IMR-90 (cell line): Measurements from ENCODE around the gene RAB26. TPM values are rescaled to one million over a fixed set of nuclear protein-coding genes. Genes with fewer than 3 reads are reported as not detected.

ENCODE experiments used
- ATAC-seq: fragments of 200-7000 bp; cut with Tn5 transposase; 2 replicates; pipeline ENCODE4 v1.9.1; 2020; ENCODE audit warnings: low read depth, mild to moderate bottlenecking, moderate library complexity
- BruUV-seq: library from RNA; stranded (reverse); fragments of 400-500 nt; replicated peaks from 2 replicates; lab custom pipeline; 2021; lab: Mats Ljungman, UMichigan
- CTCF ChIA-PET: fragments of 300-600 bp; formaldehyde crosslinking; extraction: SDS; loops from one replicate; lab custom pipeline; 2021; ENCODE audit warnings: antibody characterized with exemption; lab: Yijun Ruan, JAX
- POLR2A ChIA-PET: fragments of 300-600 bp; sonication (Branson Sonifier 250); formaldehyde crosslinking; loops from one replicate; lab custom pipeline; 2022; ENCODE audit warnings: antibody characterized with exemption; ENCODE audit not compliant: unreplicated experiment; lab: Charles Lee
- DNase-seq: peaks from one replicate; pipeline ENCODE4 v3.0.0; 2013
- H2AFZ ChIP-seq: replicated peaks from 2 replicates; pipeline ENCODE3; 2013; ENCODE audit warnings: low read length, mild to moderate bottlenecking; ENCODE audit not compliant: poor library complexity
- H2AK5ac ChIP-seq: 2 replicates; pipeline ENCODE4 v1.6.1; 2013; ENCODE audit warnings: low read depth, low read length, inconsistent platforms
- H2AK9ac ChIP-seq: replicated peaks from 2 replicates; pipeline ENCODE3; 2013; ENCODE audit warnings: mild to moderate bottlenecking, low read depth, low read length, moderate library complexity; ENCODE audit not compliant: poor library complexity
- H2BK120ac ChIP-seq: 2 replicates; pipeline ENCODE4 v1.6.1; 2013; ENCODE audit warnings: low read depth, low read length, inconsistent platforms
- H2BK15ac ChIP-seq: 3 replicates; pipeline ENCODE4 v1.6.1; 2013; ENCODE audit warnings: low read depth, low read length, inconsistent platforms
- H2BK20ac ChIP-seq: 2 replicates; pipeline ENCODE4 v1.6.1; 2013; ENCODE audit warnings: low read depth, mild to moderate bottlenecking, inconsistent platforms, low read length, moderate library complexity
- H2BK5ac ChIP-seq: 2 replicates; pipeline ENCODE4 v1.6.1; 2013; ENCODE audit warnings: mild to moderate bottlenecking, low read depth, low read length, inconsistent platforms; ENCODE audit not compliant: poor library complexity, severe bottlenecking
- H3K14ac ChIP-seq: replicated peaks from 2 replicates; pipeline ENCODE4 v1.6.1; 2013; ENCODE audit warnings: low read depth, low read length, inconsistent platforms
- H3K18ac ChIP-seq: 2 replicates; pipeline ENCODE4 v1.6.1; 2013; ENCODE audit warnings: low read depth, low read length, control low read depth
- H3K23ac ChIP-seq: 2 replicates; pipeline ENCODE4 v1.6.1; 2013; ENCODE audit warnings: low read depth, low read length, inconsistent platforms
- H3K27ac ChIP-seq: 2 replicates; pipeline ENCODE4 v1.5.1; 2013; ENCODE audit warnings: mild to moderate bottlenecking, control low read depth, low read length; ENCODE audit not compliant: insufficient read depth
- H3K27me3 ChIP-seq: 2 replicates; pipeline ENCODE4 v1.6.1; 2013; ENCODE audit warnings: low read length; ENCODE audit not compliant: control insufficient read depth, insufficient read depth
- H3K36me3 ChIP-seq: 2 replicates; pipeline ENCODE4 v1.6.1; 2013; ENCODE audit warnings: low read length, mixed read lengths; ENCODE audit not compliant: control insufficient read depth, insufficient read depth
- H3K4ac ChIP-seq: 2 replicates; pipeline ENCODE4 v1.6.1; 2013; ENCODE audit warnings: low read depth, low read length, inconsistent platforms
- H3K4me1 ChIP-seq: 2 replicates; pipeline ENCODE4 v1.6.1; 2013; ENCODE audit warnings: low read length, mixed read lengths; ENCODE audit not compliant: control insufficient read depth, insufficient read depth
- H3K4me2 ChIP-seq: 2 replicates; pipeline ENCODE4 v1.6.1; 2013; ENCODE audit warnings: low read depth, mild to moderate bottlenecking, control low read depth, low read length, moderate library complexity
- H3K4me3 ChIP-seq: 2 replicates; pipeline ENCODE4 v1.5.1; 2013; ENCODE audit warnings: low read depth, mild to moderate bottlenecking, control low read depth, low read length, moderate library complexity; ENCODE audit not compliant: insufficient read depth
- H3K56ac ChIP-seq: 2 replicates; pipeline ENCODE4 v1.6.1; 2013; ENCODE audit warnings: low read length, inconsistent platforms; ENCODE audit not compliant: insufficient read depth; ENCODE audit errors: extremely low read depth
- H3K79me1 ChIP-seq, 2 experiments: 2 replicates each; pipeline ENCODE4 v1.6.1; 2013; ENCODE audit warnings: low read length in 2 of 2, inconsistent platforms in 1 of 2, low read depth in 1 of 2
- H3K9ac ChIP-seq: 2 replicates; pipeline ENCODE4 v1.6.1; 2013; ENCODE audit warnings: low read depth, low read length, control low read depth
- H3K9me1 ChIP-seq: 2 replicates; pipeline ENCODE4 v1.6.1; 2013; ENCODE audit warnings: low read length, inconsistent platforms; ENCODE audit not compliant: insufficient read depth
- H3K9me3 ChIP-seq: 2 replicates; pipeline ENCODE4 v1.6.1; 2013; ENCODE audit warnings: low read length; ENCODE audit not compliant: control insufficient read depth, insufficient read depth
- H4K20me1 ChIP-seq: 2 replicates; pipeline ENCODE4 v1.6.1; 2013; ENCODE audit warnings: low read length, inconsistent platforms; ENCODE audit not compliant: insufficient read depth
- H4K5ac ChIP-seq: 2 replicates; pipeline ENCODE4 v1.6.1; 2013; ENCODE audit warnings: mild to moderate bottlenecking, low read depth, low read length, control low read depth
- H4K8ac ChIP-seq, 2 experiments: 2 replicates each; pipeline ENCODE4 v1.6.1; 2013; ENCODE audit warnings: low read depth in 2 of 2, low read length in 2 of 2, control low read depth in 1 of 2, inconsistent platforms in 1 of 2
- H4K91ac ChIP-seq: 2 replicates; pipeline ENCODE4 v1.6.1; 2013; ENCODE audit warnings: low read depth, low read length, inconsistent platforms; ENCODE audit not compliant: insufficient read depth
- BHLHE40 ChIP-seq: fragments of 150-350 bp; IDR thresholded peaks from 2 replicates; pipeline ENCODE4 v1.6.1; 2016; ENCODE audit warnings: mild to moderate bottlenecking, low read depth, low read length
- CEBPB ChIP-seq: IDR thresholded peaks from 2 replicates; pipeline ENCODE4 v1.6.1; 2012; ENCODE audit warnings: low read depth, low read length, improper control_type of control experiment
- CHD1 ChIP-seq: IDR thresholded peaks from 2 replicates; pipeline ENCODE4 v1.6.1; 2012; ENCODE audit warnings: low read depth, low read length, improper control_type of control experiment
- ELK1 ChIP-seq: fragments of 150-350 bp; IDR thresholded peaks from 2 replicates; pipeline ENCODE4 v1.6.1; 2016; ENCODE audit warnings: low read depth, mild to moderate bottlenecking, low read length, moderate library complexity, borderline replicate concordance
- FOS ChIP-seq: fragments of 150-350 bp; IDR thresholded peaks from 2 replicates; pipeline ENCODE4 v1.6.1; 2016; ENCODE audit warnings: low read depth, low read length
- MAFK ChIP-seq: IDR thresholded peaks from 2 replicates; pipeline ENCODE4 v1.6.1; 2012; ENCODE audit warnings: low read depth, low read length, improper control_type of control experiment
- NFE2L2 ChIP-seq: fragments of 150-350 bp; IDR thresholded peaks from 2 replicates; pipeline ENCODE4 v1.6.1; 2016; ENCODE audit warnings: low read depth, mild to moderate bottlenecking, low read length
- POLR2A ChIP-seq: IDR thresholded peaks from 2 replicates; pipeline ENCODE4 v1.6.1; 2012; ENCODE audit warnings: mild to moderate bottlenecking, low read depth, low read length
- RCOR1 ChIP-seq: IDR thresholded peaks from 2 replicates; pipeline ENCODE4 v1.6.1; 2012; ENCODE audit warnings: mild to moderate bottlenecking, low read length, improper control_type of control experiment; ENCODE audit not compliant: insufficient replicate concordance
- SMC3 ChIP-seq: fragments of 150-350 bp; IDR thresholded peaks from 2 replicates; pipeline ENCODE4 v1.6.1; 2016; ENCODE audit warnings: low read depth, mild to moderate bottlenecking, antibody characterized with exemption, low read length, moderate library complexity
- USF2 ChIP-seq: fragments of 150-350 bp; IDR thresholded peaks from 2 replicates; pipeline ENCODE4 v1.6.1; 2017; ENCODE audit warnings: mild to moderate bottlenecking, antibody characterized with exemption, low read length, low read depth
- WGBS, 2 experiments: methylation state at CpG; one replicate each; pipeline versions ENCODE4 v1.1.5 to v1.1.7; 2013; ENCODE audit warnings: missing lambda C conversion rate in 2 of 2; ENCODE audit not compliant: insufficient read length in 1 of 2; ENCODE audit errors: extremely low coverage in 2 of 2; 5-methylcytosine and 5-hydroxymethylcytosine counted together
- dilution Hi-C: fragments of 300-500 bp; cut with HindIII; formaldehyde crosslinking; loops from one replicate; pipeline ENCODE4 v1.14.3; 2018; ENCODE audit warnings: low sequenced_read_pairs; ENCODE audit not compliant: unreplicated experiment
- in situ Hi-C: fragments of 300-500 bp; cut with MboI; formaldehyde crosslinking; loops from 3 replicates; pipeline ENCODE4 v1.14.3; 2019; ENCODE audit warnings: low sequenced_read_pairs, inconsistent platforms, mixed read lengths
- intact Hi-C: fragments of 100-400 bp; cut with micrococcal nuclease; formaldehyde crosslinking; loops from 2 replicates; pipeline ENCODE4 v1.10.0; 2022
- polyA plus RNA-seq, 3 experiments: library from polyadenylated mRNA; depleted of rRNA; stranded (reverse); fragments of >200 nt; gene quantifications; 2 replicates each; pipeline ENCODE4 v1.2.3, GENCODE V29; 2012; ENCODE audit warnings: low replicate concordance in 1 of 3
- total RNA-seq: library from RNA; depleted of rRNA; stranded (reverse); fragments of >200 nt; gene quantifications from 2 replicates; pipeline ENCODE4 v1.2.3, GENCODE V29; 2012

RAB26 gene
- total and polyA plus RNA-seq, 2 of the 4 experiments (the other 2 are of a cell fraction), result 1.1 to 4.5 TPM

- TF ChIP-seq BHLHE40 (no peak), CEBPB (no peak)
Observed at GRCh38 chr16:2142942-2143877, 5.2 kb upstream of the RAB26 start (continued).

DNA sequence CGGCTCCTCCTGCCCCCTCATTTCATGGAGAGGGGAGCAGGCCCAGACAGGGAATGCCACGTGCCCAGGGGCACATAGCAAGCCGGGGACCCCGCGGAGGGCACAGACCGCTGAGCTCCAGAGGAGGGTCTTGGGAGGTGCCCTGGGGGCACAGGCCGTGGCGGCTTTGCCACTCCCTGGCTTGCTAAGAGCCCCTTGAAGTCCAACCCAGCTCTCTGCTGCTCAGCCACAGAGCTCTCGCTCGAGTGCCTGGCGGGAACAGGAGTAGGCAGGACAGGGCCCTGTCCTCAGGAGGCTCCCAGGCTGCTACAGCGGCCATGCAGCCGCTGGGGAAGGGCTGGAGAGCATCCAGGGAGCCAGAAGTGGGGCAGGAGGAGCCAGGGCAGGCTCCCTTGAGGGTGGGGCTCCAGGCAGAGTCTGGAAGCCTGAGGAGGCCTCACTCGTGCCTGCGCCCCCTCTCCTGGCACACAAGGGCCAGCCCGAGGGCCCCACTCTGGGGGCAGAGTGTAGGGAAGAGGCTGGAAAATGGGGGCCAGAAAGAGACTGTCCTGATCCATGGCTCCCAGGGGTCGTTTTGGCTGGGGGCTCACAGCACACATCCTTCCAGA is 4.4 kb upstream of the RAB26 start:
- Histone ChIP-seq H2BK20ac (no peak overlapping the region), H3K56ac (no peak overlapping the region), H3K23ac (no peak overlapping the region), H4K20me1 (peaks cover 13% of the 10 kb centered on the region), H2AK5ac (no peak overlapping the region), H2BK15ac (no peak overlapping the region), H3K79me1 (peaks cover 0 to 5% of the 10 kb centered on the region in 2 experiments; a peak in 1 of 4 replicates), H2BK120ac (no peak overlapping the region), H3K36me3 (no peaks in the 10 kb centered on the region), H3K4ac (no peak overlapping the region), H3K4me3 (no peak overlapping the region), H3K18ac (no peak overlapping the region), H4K5ac (no peak overlapping the region), H3K14ac (no peak overlapping the region), H3K27me3 (no peaks in the 10 kb centered on the region), H4K91ac (no peak overlapping the region), H2AFZ (no peak overlapping the region), H2BK5ac (no peak overlapping the region), H3K9me1 (no peaks in the 10 kb centered on the region), H2AK9ac (no peak overlapping the region), H3K9me3 (no peaks in the 10 kb centered on the region), H3K9ac (no peak overlapping the region), H3K4me1 (peaks cover 7% of the 10 kb centered on the region), H3K4me2 (no peak overlapping the region), H4K8ac (no peak overlapping the region), H3K27ac (no peak overlapping the region)
- TF ChIP-seq CEBPB (no peak), ELK1 (no peak), FOS (no peak), USF2 (no peak), NFE2L2 (no peak), CHD1 (no peak), MAFK (no peak), RCOR1 (no peak), POLR2A (no peak), SMC3 (no peak)
- in situ Hi-C loops (loop anchor here (5.0 kb wide), 1 partner anchor 122 kb away; no protein-coding TSS in a partner anchor), dilution Hi-C loops (no loop called here), intact Hi-C loops (loop anchor here (5.0 kb wide), 1 partner anchor 142 kb away; no protein-coding TSS in a partner anchor)
- DNase-seq (no peak), ATAC-seq (no peak)
- ChIA-PET CTCF (no interaction called here), POLR2A (no interaction called here)
- no TSS peak for BruUV-seq
- 76% methylated on average over 6 of the region's 17 CpGs; no CpG with 5 or more reads in 1 of the 2 experiments for WGBS, 2 experiments
